ENCODE data around the gene CLSTN1. TPM values are rescaled to one million over a fixed set of nuclear protein-coding genes. Genes with fewer than 3 reads are reported as not detected.

The CLSTN1 gene
- total RNA-seq, 1 experiment from 2014 or later, result 100 TPM

- H3K27me3 ChIP-seq (ENCODE audit: control insufficient read depth, insufficient read depth, low read length), result peaks cover 10% of the 10 kb centered on the region
- peak; percentile 80 for DNase-seq
- peak overlapping the region; percentile 19; the same call in 1 of the 2 replicates for H3K4me3 ChIP-seq (ENCODE audit: insufficient read depth, low read depth, low read length)
Measured at GRCh38 chr1:9825093-9826074, 1.6 kb upstream of the CLSTN1 start.

GRCh38 chr1:9824702-9825089 lies 931 bp upstream of the CLSTN1 start:
- no peak for DNase-seq
- Histone ChIP-seq H3K36me3 (replicated peaks; ENCODE audit: control insufficient read depth, insufficient read depth, low read length) (no peaks in the 10 kb centered on the region), H3K4me3 (ENCODE audit: insufficient read depth, low read depth, low read length) (peak overlapping the region; percentile 68), H3K27me3 (ENCODE audit: control insufficient read depth, insufficient read depth, low read length) (peaks cover 10% of the 10 kb centered on the region)

More at GRCh38 chr1:9825093-9826074, 1.6 kb upstream of the CLSTN1 start:
- no peaks in the 10 kb centered on the region for H3K36me3 ChIP-seq (replicated peaks; ENCODE audit: control insufficient read depth, insufficient read depth, low read length)

GRCh38 chr1:9823693-9823942 lies 147 bp downstream of the CLSTN1 start:
- H3K36me3 ChIP-seq (replicated peaks; ENCODE audit: control insufficient read depth, insufficient read depth, low read length), result no peaks in the 10 kb centered on the region
- H3K27me3 ChIP-seq (ENCODE audit: control insufficient read depth, insufficient read depth, low read length), result peaks cover 10% of the 10 kb centered on the region
- DNase-seq, result no peak
- H3K4me3 ChIP-seq (ENCODE audit: insufficient read depth, low read depth, low read length), result peak overlapping the region; percentile 94

DNA sequence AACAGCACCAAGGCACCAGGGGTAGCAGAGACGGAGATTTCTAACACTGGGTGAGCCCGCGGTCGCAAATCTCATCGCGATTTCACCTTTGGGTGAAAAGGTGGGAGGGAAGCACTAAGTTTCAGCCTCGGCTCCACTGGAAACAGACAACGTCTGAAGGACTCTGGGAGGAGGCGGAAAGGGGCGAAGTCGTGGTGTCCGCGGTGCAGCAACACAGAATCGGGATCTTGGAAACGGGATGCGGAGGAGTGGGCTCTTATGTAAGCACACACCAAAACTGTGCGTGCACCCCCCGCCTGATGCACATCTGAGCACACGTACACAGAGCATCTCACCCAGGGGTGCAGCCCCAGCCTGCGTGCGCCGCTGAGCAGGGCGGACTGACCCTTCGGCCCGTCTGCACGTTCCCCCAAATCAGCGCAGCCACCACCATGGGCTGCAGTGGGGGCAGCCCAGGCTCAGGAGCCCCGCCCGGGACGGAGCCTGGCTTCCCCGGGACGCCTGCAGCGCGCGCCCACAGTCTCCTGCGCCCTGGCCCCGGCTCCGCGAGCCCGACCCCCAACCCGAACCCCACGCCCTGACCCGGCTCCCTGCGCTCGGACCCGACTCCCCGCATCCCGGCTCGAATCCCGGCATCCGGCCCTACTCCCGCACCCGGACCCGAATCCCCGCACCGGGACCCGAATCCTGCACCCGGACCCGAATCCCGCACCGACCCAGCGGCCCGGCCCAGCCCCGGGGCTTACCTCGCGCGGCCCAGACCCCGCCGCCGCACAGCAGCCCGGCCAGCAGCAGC lies 670 bp downstream of the CLSTN1 start:
- H3K36me3 ChIP-seq (replicated peaks; ENCODE audit: control insufficient read depth, insufficient read depth, low read length), result no peaks in the 10 kb centered on the region
- peaks cover 10% of the 10 kb centered on the region for H3K27me3 ChIP-seq (ENCODE audit: control insufficient read depth, insufficient read depth, low read length)
- peak overlapping the region; percentile 94 for H3K4me3 ChIP-seq (ENCODE audit: insufficient read depth, low read depth, low read length)
- DNase-seq, result peak; percentile 76

DNA sequence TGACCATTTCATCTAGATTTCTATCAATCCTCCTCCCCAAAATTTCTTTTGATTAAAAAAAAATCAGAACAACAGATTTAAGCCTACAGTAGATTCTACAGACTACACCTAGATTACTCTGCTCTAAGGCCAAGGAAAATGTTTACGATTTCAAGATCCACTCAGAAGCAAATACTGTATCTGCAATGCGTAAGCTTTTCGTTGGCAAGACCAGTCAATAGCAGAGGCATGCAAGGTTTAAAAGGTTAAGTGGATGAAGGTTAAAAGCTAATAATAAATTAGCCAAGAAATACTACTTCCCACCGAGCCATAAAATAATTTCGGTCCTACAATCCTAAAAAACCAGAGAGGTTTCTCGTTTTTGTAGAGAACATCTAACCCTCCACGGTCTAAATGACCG lies 1.3 kb downstream of the CLSTN1 start:
- no peaks in the 10 kb centered on the region for H3K36me3 ChIP-seq (replicated peaks; ENCODE audit: control insufficient read depth, insufficient read depth, low read length)
- no peak for DNase-seq
- peak overlapping the region; percentile 94 for H3K4me3 ChIP-seq (ENCODE audit: insufficient read depth, low read depth, low read length)
- peaks cover 10% of the 10 kb centered on the region for H3K27me3 ChIP-seq (ENCODE audit: control insufficient read depth, insufficient read depth, low read length)

DNA sequence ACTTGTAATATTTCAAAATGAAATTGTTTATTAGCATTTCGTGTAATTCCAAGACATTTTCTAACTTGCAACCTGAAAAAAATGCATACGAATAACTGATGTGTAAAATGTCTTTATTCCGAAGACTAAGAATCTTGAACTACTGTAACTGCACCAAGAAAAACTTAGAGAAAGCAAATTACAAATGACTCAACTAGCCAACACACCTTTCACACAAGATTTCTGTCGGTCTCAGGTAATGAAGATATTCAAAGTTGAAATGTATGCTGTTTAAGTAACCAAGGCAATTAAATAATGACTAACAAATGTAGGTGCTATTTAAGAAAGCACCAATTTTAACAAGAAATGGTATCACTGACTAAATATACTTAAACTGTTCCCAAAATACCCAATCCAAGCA lies 2.1 kb downstream of the CLSTN1 start:
- Histone ChIP-seq H3K27me3 (ENCODE audit: control insufficient read depth, insufficient read depth, low read length) (peaks cover 10% of the 10 kb centered on the region), H3K4me3 (ENCODE audit: insufficient read depth, low read depth, low read length) (no peak overlapping the region), H3K36me3 (replicated peaks; ENCODE audit: control insufficient read depth, insufficient read depth, low read length) (no peaks in the 10 kb centered on the region)
- DNase-seq, result no peak

DNA sequence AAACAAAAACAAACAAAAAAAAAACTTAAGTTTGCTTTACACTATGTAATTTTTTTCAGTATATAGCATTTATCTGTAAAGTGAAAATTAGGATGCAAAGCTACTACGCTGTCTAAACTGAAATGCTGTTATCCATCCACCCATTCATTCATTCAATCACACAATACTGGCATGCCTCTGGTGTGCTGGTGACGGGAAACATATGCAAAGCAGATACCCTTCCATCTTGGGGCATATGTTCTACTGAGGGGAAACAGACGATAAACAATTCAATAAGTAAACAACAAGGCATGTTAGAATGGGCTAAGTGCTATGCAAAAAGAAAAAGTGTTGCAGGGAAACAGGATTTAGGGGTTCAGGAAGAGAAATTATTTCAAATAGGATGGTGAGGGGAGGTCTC lies 3.2 kb downstream of the CLSTN1 start:
- DNase-seq, result no peak
- Histone ChIP-seq H3K27me3 (ENCODE audit: control insufficient read depth, insufficient read depth, low read length) (peaks cover 10% of the 10 kb centered on the region), H3K36me3 (replicated peaks; ENCODE audit: control insufficient read depth, insufficient read depth, low read length) (no peaks in the 10 kb centered on the region), H3K4me3 (ENCODE audit: insufficient read depth, low read depth, low read length) (no peak overlapping the region)

GRCh38 chr1:9817734-9818133 lies 6.0 kb downstream of the CLSTN1 start:
- Histone ChIP-seq H3K36me3 (replicated peaks; ENCODE audit: control insufficient read depth, insufficient read depth, low read length) (no peaks in the 10 kb centered on the region), H3K27me3 (ENCODE audit: control insufficient read depth, insufficient read depth, low read length) (no peaks in the 10 kb centered on the region), H3K4me3 (ENCODE audit: insufficient read depth, low read depth, low read length) (no peak overlapping the region)
- DNase-seq, result no peak

GRCh38 chr1:9816199-9816598 lies 7.6 kb downstream of the CLSTN1 start:
- no peak overlapping the region for H3K4me3 ChIP-seq (ENCODE audit: insufficient read depth, low read depth, low read length)
- no peak for DNase-seq
- H3K27me3 ChIP-seq (ENCODE audit: control insufficient read depth, insufficient read depth, low read length), result no peaks in the 10 kb centered on the region
- H3K36me3 ChIP-seq (replicated peaks; ENCODE audit: control insufficient read depth, insufficient read depth, low read length), result no peaks in the 10 kb centered on the region

DNA sequence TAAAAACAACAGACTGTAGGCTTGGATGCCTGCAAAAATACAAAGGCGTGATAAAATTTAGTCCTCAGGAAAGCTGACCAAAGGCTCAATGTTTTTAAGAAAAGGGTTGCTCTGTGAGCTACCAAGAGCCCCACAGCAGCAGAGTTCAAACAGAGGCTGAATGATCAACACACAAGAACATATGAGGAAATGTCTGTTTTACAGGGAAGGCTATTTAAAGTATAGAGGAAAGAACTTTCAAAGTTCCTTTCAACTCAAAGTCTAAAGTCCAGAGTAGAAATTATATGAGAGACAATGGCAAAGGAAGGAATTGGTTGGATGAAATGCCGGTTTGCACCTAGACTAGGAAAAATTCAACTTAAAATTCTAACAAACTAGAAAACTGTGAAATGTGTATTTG lies 8.6 kb downstream of the CLSTN1 start:
- no peak for DNase-seq
- Histone ChIP-seq H3K36me3 (replicated peaks; ENCODE audit: control insufficient read depth, insufficient read depth, low read length) (no peaks in the 10 kb centered on the region), H3K4me3 (ENCODE audit: insufficient read depth, low read depth, low read length) (no peak overlapping the region), H3K27me3 (ENCODE audit: control insufficient read depth, insufficient read depth, low read length) (no peaks in the 10 kb centered on the region)

- Histone ChIP-seq H3K4me3 (ENCODE audit: insufficient read depth, low read depth, low read length) (no peak overlapping the region), H3K36me3 (replicated peaks; ENCODE audit: control insufficient read depth, insufficient read depth, low read length) (no peaks in the 10 kb centered on the region), H3K27me3 (ENCODE audit: control insufficient read depth, insufficient read depth, low read length) (no peaks in the 10 kb centered on the region)
- DNase-seq, result no peak
Measured at GRCh38 chr1:9814619-9815018, 9.1 kb downstream of the CLSTN1 start.

- H3K4me3 ChIP-seq (ENCODE audit: insufficient read depth, low read depth, low read length), result no peak overlapping the region
- H3K27me3 ChIP-seq (ENCODE audit: control insufficient read depth, insufficient read depth, low read length), result no peaks in the 10 kb centered on the region
- H3K36me3 ChIP-seq (replicated peaks; ENCODE audit: control insufficient read depth, insufficient read depth, low read length), result no peaks in the 10 kb centered on the region
- no peak for DNase-seq
Measured at GRCh38 chr1:9811239-9811966, 12.4 kb downstream of the CLSTN1 start.

DNA sequence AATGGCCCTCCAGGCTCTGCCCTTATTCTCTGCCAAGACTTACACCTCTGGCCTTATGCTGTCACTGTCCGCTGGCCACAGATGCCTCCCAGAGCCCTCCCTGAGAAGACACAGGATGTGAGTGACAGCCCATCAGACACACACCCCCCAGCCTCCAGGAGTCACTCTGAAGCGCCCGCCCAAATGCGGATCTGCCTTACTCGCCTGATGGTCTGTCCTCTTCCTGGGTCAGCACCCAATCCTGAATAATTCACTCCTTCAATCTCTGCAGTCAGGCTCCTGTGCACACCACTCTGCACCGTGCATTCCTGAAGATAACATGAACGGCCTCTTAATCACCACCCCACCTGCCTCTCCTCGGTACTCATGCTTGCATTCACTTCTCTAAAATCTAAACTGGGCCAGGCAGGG lies 14.7 kb downstream of the CLSTN1 start:
- no peak for DNase-seq
- H3K4me3 ChIP-seq (ENCODE audit: insufficient read depth, low read depth, low read length), result no peak overlapping the region
- no peaks in the 10 kb centered on the region for H3K27me3 ChIP-seq (ENCODE audit: control insufficient read depth, insufficient read depth, low read length)
- no peaks in the 10 kb centered on the region for H3K36me3 ChIP-seq (replicated peaks; ENCODE audit: control insufficient read depth, insufficient read depth, low read length)

- no peak for DNase-seq
- no peak overlapping the region for H3K4me3 ChIP-seq (ENCODE audit: insufficient read depth, low read depth, low read length)
- no peaks in the 10 kb centered on the region for H3K27me3 ChIP-seq (ENCODE audit: control insufficient read depth, insufficient read depth, low read length)
- no peaks in the 10 kb centered on the region for H3K36me3 ChIP-seq (replicated peaks; ENCODE audit: control insufficient read depth, insufficient read depth, low read length)
Measured at GRCh38 chr1:9808459-9808858, 15.3 kb downstream of the CLSTN1 start.

Measured in H7 (cell line).